GM18505 (cell line): ENCODE results near the gene RMC1.

ENCODE experiments used
- ATAC-seq: cut with Tn5 transposase; IDR thresholded peaks from one replicate; pipeline ENCODE4 v1.9.1; 2021; ENCODE audit not compliant: unreplicated experiment
- POLR2A ChIP-seq: IDR thresholded peaks from 4 replicates; pipeline ENCODE4 v1.6.1; 2011; ENCODE audit warnings: borderline replicate concordance; ENCODE audit not compliant: insufficient read depth, insufficient read length; ENCODE audit errors: extremely low read depth

Gene RMC1

DNA sequence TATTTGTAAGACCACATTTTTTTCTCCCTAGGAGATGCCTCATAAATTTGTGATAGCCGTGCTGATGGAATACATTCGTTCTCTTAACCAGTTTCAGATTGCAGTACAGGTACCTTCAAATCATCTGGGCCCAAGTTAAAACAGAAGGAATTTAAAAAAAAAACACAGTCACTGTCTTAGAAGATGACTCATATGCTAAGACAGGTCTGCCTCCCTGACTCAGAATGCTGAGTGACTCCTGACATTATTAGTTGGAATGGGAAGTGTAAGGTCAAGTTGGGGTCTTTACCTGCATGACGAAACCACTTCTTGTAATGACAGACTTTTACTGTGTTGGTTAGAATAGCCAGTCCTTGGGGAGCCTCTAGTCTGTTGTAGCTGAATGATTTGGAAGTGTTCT is 26.3 kb downstream of the RMC1 start:
- TF ChIP-seq POLR2A: no peak
- ATAC-seq: no peak

DNA sequence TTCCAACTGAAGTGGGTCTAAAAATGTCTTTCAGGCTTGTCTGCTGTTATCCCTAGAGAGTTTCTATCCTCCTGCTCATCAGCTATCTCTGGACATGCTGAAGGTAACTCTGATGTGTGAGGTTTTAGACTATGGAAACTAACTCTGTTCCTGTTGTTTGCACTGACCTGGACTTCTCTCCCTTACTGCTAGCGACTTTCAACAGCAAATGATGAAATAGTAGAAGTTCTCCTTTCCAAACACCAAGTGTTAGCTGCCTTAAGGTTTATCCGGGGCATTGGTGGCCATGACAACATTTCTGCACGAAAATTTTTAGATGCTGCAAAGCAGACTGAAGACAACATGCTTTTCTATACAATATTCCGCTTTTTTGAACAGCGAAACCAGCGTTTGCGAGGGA is 26.9 kb downstream of the RMC1 start:
- no peak for TF ChIP-seq POLR2A

DNA sequence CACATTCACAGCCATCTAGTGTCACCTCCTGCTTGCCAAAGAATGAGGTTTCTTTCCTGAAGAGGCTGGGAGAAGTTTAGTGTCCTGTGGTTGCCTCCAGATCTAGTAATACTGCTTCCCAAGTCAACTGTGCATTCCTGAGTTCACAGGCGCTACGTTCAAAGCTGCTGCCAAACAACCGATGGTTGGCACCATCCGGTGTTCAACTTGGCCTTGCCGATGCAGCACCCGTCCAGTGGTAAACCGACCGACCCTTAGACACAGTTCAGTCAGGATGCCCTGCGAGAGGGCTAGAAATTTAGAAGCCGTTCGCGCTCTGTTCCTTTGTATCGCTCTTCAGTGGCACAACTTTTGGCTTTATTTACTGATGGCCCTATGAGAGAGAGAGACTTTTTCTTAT is 28.6 kb downstream of the RMC1 start:
- no peak for ATAC-seq
- TF ChIP-seq POLR2A: no peak

More for the DNA sequence above, 26.9 kb downstream of the RMC1 start:
- no peak for ATAC-seq

DNA sequence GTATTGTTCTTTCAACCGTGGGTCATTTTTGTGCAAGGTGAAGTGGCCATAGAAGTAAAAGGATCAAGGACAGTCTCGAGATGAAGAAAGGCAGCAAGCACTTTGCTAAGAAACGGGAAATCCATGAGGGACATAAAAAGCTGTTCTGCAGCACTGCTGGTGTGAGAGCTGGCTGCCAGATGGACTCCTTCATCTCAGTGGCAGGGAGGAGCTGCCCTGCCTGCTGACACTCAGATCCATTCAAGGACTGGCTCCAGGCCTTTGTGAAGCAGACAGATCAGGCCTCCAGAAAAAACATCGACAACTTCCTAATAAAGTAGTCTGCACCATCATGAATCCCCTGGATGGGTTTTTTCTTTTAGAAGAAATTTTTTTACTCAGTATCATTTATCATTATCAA is 29.5 kb downstream of the RMC1 start:
- no peak for TF ChIP-seq POLR2A
- no peak for ATAC-seq

DNA sequence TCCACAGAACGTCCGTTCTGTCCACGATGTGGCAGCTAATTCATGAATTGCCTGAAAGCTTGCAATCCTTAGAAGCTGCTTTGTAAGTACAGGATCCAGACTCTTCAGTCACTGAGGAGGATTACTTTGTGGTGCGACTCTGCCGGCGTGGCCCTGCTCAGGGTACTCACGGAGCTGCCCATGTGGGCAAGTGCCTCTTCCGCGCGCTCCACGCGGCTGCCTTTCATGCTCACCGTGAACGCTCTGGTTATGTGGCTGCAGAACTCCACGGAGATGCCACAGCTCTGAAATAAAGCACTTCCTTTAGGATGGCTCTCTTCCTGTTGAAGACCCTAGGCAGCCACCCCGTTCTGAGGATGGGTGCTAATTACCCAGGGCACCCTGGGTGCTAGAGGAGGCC is 31.0 kb downstream of the RMC1 start:
- no peak for ATAC-seq
- TF ChIP-seq POLR2A: no peak

DNA sequence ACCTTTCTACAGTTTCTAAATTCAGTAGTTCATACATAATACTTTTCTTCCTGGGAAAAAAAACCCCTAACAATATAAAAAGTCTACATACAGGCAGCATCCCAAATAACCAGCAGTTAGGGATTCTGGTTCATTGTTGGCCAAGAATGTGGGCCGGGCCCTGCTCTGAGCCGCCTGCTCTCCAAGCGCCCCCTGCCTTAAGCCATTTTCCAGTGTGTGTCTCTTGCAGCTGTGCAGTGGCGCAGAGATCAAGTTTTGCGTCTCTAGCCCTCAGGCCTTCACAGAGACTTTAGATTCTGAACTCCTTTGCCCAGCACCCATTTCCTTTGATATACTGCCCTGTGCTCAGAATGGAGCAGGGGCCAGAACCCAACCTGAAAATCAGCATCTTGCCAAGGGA is 32.9 kb downstream of the RMC1 start:
- ATAC-seq: no peak
- TF ChIP-seq POLR2A: no peak

DNA sequence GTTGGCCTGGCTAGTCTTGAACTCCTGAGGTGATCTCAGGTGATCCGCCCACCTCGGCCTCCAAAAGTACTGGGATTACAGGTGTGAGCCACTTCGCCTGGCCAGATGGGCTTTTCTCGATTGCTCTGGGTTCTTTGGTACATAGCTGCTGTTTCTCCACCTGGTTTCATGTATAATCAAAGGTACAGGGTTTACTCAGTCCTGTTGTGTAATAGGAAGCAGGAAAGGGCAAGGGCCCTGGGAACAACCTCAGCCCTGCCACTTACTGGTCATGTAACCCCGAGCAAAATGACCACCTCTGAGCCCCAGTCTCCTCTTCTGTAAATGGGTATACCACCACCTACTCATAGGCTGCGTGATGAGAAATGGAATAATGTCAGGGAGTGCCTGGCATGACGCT is 34.0 kb downstream of the RMC1 start:
- no peak for TF ChIP-seq POLR2A
- no peak for ATAC-seq

DNA sequence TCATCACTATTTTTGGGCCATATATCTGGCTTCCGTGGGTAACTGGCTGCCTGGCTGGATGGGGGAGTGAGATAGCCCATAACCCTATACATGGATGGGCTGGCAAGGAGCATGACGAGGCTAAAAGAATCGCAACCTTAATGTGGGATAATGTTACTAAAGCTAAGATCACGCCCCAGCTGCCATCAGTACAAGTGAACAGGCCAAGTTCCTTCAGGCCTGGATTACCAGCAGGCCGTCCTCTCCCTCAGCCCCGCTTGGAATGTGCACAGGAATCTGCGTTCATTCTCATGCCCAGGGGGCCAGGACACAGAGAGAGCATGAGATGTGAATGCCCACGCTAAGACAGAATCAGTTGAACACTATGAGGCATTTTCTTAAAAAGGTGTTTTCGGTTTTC is 34.7 kb downstream of the RMC1 start:
- ATAC-seq: no peak
- no peak for TF ChIP-seq POLR2A

DNA sequence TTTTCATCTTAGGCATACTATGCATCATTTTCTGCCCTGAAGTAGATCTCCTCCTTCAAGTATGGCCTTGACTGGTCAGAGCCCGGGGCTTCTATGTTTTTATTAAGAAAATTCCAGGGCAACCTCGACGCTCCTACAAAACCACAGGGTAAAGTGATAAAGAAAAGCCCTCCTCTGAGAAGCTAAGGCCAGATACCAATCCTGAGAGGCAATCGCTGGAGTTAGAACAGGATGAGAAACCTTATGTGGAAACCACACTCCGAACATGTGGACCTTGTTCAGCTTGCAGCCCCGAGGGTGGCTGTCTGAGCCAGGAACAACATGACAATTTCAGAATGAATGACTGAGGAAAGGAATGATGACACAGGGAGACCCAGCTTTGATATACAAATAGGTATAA is 35.6 kb downstream of the RMC1 start:
- ATAC-seq: no peak
- TF ChIP-seq POLR2A: no peak

DNA sequence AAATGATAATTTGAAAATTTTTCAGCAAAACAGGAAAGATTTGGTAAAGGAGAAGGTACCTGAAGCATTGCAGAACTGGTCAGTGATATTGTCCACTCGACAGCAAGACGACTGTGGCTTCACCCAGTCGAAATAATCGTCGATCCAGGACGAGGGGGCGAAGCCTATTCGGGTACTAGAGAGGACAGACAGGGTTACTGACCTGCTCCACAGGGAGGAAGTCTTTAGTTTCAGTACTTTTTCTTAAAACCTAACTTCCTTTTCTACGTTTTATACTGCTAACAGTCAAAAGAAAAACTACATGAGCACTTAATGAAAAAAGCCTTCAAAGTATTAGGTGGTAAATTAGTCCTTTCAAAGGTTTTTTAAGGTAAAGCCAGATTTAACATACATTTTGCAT is 36.0 kb downstream of the RMC1 start:
- no peak for TF ChIP-seq POLR2A
- no peak for ATAC-seq

DNA sequence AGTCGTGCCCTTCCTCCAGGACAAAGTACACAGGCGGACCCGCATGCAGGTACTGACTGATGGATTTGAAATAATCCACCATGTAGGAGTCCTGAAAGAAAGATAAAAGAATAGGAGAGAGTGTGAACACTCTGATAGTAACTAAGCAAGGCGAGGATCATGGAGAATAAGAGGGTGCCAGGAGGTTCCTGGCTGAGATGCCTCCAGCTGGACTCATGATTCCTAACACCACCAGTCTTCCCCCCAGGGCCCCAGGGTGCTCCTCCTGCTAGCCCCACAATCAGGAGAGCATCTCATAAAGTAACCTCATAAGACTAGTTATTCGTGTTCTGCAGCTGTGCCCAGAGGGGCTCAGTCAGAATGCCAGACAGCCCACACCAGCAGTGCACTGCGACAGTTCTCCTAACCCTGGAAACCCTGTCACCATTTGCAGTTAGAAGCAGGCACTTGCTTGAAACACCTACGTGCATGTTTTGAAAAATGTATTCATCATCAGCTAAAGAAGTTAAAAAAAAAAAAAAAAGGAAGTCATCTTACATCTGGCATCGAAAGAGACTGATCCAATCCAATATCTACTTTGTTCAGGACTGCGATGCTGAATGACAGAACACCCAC is 36.7 kb downstream of the RMC1 start:
- TF ChIP-seq POLR2A: no peak
- no peak for ATAC-seq

DNA sequence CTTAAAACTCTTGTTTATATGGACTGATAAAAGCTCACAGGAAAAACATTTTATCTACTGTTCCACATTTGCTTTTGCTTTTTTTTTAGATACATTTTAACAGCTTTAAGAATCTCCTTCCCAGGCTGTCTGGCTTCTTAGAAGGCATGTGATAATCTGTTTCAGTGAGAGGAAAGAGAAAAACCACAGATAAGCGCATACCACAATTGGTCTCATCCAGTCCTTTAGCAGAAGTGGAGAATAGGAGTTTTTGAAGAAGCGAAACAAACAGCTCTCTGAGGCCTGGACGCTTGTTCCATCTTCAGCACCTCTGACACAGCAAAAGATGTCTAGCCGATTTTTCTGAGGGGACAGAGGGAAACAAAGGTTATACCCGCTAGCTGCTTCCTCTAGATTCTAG is 37.6 kb downstream of the RMC1 start:
- ATAC-seq: peak; percentile 67
- no peak for TF ChIP-seq POLR2A

DNA sequence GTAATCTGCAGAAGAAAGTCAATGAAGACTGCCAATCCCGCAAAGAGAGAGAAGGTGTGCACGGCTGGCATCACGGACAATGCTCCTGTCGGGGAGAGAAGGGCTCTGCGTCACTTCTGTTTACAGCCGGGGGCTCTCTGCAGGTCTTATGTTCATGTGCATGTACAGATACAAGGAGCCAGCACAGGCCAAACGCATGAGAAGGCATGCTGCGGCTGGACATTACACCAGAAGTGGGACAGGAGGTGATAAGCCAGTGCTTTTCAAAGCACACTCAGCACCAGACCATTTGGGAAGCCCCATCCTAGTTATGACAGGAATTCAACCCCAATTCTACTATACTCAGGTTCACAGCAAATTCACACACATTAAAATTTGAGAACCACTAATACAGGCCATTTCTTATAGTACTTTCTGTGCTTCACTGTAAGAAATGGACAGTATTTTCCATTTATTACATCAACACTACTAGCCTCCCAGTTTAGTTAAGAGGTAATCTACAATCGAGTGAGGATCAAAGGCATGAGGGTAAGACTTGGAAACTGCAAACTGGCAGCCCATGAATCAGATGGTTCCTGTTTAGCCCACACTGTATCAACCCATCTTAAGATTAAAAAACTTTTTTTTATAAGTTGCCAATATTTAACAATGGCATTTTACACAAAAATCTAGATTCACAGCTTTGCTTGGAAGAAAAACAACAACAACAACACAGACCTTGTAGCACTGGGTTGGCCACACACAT is 38.2 kb downstream of the RMC1 start:
- no peak for ATAC-seq
- TF ChIP-seq POLR2A: no peak

DNA sequence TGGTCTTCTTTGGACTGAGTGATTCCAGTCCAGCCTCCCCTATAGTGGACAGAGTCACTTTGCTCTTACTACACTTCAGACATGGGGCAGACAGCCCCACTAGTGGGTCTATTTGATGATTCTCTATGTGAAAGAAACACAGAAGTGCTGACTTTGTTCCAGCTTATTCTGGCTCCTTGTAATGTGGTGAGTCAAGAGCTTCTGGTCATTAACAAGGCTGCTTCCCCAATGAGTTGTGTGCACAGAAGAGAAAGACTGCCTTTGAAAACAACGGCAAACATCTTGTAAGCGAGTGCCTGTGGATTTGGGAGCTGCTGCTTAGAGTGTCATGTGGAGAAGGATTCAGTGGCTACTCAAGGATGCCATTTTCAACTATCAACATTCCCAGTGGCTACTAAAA is 39.1 kb downstream of the RMC1 start:
- ATAC-seq: no peak

More for the DNA sequence above, 39.1 kb downstream of the RMC1 start:
- TF ChIP-seq POLR2A: no peak
